OCI-LY1 (cell line): ENCODE measurements around the gene SUMO4.

Experiments
- H2AFZ ChIP-seq: fragments of 200-600 bp; sonication (generic), shearing (Covaris generic); 2 replicates; pipeline ENCODE4 v1.6.0; 2014; ENCODE audit warnings: antibody characterized with exemption, mild to moderate bottlenecking, low read length
- H3F3A ChIP-seq: fragments of 200-600 bp; sonication (generic), shearing (Covaris generic); 2 replicates; pipeline ENCODE4 v1.6.0; 2014; ENCODE audit warnings: mild to moderate bottlenecking, antibody characterized with exemption, low read length, moderate library complexity; ENCODE audit not compliant: insufficient read depth
- H3K27ac ChIP-seq: fragments of 200-600 bp; sonication (generic); 2 replicates; pipeline ENCODE4 v1.5.1; 2014; ENCODE audit warnings: low read length, mixed run types, mild to moderate bottlenecking, low read depth; ENCODE audit not compliant: poor library complexity, severe bottlenecking
- H3K27me3 ChIP-seq: fragments of 200-600 bp; sonication (generic); 2 replicates; pipeline ENCODE4 v1.6.0; 2014; ENCODE audit warnings: antibody characterized with exemption, mild to moderate bottlenecking, low read length, moderate library complexity; ENCODE audit not compliant: insufficient read depth
- H3K36me3 ChIP-seq: fragments of 200-600 bp; sonication (generic); 2 replicates; pipeline ENCODE4 v1.6.1; 2014; ENCODE audit warnings: mild to moderate bottlenecking, antibody characterized with exemption, low read length, moderate library complexity, mixed read lengths; ENCODE audit not compliant: insufficient read depth
- H3K4me1 ChIP-seq: fragments of 200-600 bp; sonication (generic); 2 replicates; pipeline ENCODE4 v1.5.1; 2014; ENCODE audit warnings: mild to moderate bottlenecking, low read length, moderate library complexity; ENCODE audit not compliant: insufficient read depth, severe bottlenecking
- H3K4me2 ChIP-seq: fragments of 200-600 bp; sonication (generic), shearing (Covaris generic); 2 replicates; pipeline ENCODE4 v1.6.1; 2014; ENCODE audit warnings: low read length
- H3K4me3 ChIP-seq: fragments of 200-600 bp; sonication (generic); 2 replicates; pipeline ENCODE4 v1.5.1; 2014; ENCODE audit warnings: low read length, low read depth, mild to moderate bottlenecking, mixed read lengths; ENCODE audit not compliant: poor library complexity, severe bottlenecking
- H3K79me2 ChIP-seq: fragments of 200-600 bp; shearing (Covaris generic); 2 replicates; pipeline ENCODE4 v1.6.1; 2016; ENCODE audit warnings: mixed run types, low read length, mixed read lengths; ENCODE audit not compliant: insufficient read depth
- H3K9ac ChIP-seq: fragments of 200-600 bp; sonication (generic), shearing (Covaris generic); 2 replicates; pipeline ENCODE4 v1.6.1; 2014; ENCODE audit warnings: mild to moderate bottlenecking, low read length, mixed read lengths
- H3K9me2 ChIP-seq: fragments of 200-600 bp; sonication (generic), shearing (Covaris generic); 2 replicates; pipeline ENCODE4 v1.6.1; 2014; ENCODE audit warnings: low read depth, mild to moderate bottlenecking, low read length, mixed read lengths
- H3K9me3 ChIP-seq: fragments of 200-600 bp; shearing (Covaris generic); 2 replicates; pipeline ENCODE4 v1.6.1; 2014; ENCODE audit warnings: low read length, mixed read lengths
- H4K20me1 ChIP-seq: fragments of 200-600 bp; sonication (generic), shearing (Covaris generic); 2 replicates; pipeline ENCODE4 v1.6.0; 2016; ENCODE audit warnings: mild to moderate bottlenecking, low read length; ENCODE audit not compliant: insufficient read depth
- EZH2 ChIP-seq: fragments of 200-600 bp; sonication (generic), shearing (Covaris generic); IDR thresholded peaks from 2 replicates; pipeline ENCODE4 v1.8.0; 2017; ENCODE audit warnings: borderline replicate concordance, mixed run types, mild to moderate bottlenecking, antibody characterized with exemption, low read length, moderate library complexity, mixed read lengths
- TF ChIP-seq, protein P1 (sequence below): fragments of 200-600 bp; sonication (generic), shearing (Covaris generic); IDR thresholded peaks from 2 replicates; pipeline ENCODE4 v1.5.1; 2017; ENCODE audit warnings: mild to moderate bottlenecking, antibody characterized with exemption, low read length, moderate library complexity, mixed read lengths

The SUMO4 gene

DNA sequence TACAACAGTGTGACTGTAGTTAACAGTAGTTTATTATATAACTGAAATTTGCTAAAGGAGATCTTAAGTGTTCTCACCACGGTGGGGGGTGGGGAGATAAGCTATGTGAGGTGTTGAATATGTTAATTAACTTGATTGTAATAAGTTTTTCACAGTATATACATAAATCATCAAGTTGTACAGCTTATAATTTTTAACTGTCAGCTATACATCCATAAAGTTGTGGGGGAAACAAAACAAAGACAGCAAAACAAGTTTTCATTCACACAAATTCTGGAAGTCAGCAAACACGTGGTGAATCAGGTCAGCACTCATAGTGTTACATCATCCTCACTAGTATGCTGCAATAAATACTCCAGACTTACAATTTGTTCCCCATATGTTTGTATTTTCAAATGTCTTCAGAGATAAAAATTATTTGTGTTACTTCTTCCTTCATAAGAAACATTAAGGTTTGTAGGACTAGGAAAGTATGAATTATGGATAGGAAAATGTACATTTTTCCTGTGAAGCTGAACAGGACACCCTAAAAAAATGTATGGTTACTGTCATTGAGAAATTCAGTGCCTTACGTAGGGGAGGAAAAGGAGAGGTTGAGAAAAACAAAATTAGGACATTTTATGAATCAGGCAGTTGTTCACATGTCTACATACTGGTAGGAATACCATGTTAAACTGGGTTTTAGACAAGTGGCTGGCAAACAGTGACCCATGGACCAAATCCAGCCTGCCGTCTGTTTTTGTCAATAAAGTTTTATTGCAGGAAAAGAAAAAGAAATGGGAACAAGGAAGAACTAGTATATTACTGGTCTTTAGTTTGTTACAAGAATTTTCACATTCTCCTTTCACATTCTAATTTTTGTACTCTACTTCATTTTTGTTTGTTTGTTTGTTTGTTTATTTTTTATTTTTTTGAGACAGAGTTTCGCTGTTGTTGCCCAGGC, 6.0 kb downstream of the SUMO4 start:
- no peak for TF ChIP-seq EZH2
- TF ChIP-seq, protein P1, sequence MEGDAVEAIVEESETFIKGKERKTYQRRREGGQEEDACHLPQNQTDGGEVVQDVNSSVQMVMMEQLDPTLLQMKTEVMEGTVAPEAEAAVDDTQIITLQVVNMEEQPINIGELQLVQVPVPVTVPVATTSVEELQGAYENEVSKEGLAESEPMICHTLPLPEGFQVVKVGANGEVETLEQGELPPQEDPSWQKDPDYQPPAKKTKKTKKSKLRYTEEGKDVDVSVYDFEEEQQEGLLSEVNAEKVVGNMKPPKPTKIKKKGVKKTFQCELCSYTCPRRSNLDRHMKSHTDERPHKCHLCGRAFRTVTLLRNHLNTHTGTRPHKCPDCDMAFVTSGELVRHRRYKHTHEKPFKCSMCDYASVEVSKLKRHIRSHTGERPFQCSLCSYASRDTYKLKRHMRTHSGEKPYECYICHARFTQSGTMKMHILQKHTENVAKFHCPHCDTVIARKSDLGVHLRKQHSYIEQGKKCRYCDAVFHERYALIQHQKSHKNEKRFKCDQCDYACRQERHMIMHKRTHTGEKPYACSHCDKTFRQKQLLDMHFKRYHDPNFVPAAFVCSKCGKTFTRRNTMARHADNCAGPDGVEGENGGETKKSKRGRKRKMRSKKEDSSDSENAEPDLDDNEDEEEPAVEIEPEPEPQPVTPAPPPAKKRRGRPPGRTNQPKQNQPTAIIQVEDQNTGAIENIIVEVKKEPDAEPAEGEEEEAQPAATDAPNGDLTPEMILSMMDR = no peak
- H3K27ac ChIP-seq = no peak overlapping the region
- no peak overlapping the region for H2AFZ ChIP-seq
- H3K4me3 ChIP-seq = no peak overlapping the region
- no peaks in the 10 kb centered on the region for H3K9me2 ChIP-seq
- no peaks in the 10 kb centered on the region for H3K4me1 ChIP-seq
- H3K9me3 ChIP-seq = no peaks in the 10 kb centered on the region
- no peaks in the 10 kb centered on the region for H3K27me3 ChIP-seq
- H3F3A ChIP-seq = peaks cover 3% of the 10 kb centered on the region; the same call in 1 of the 2 replicates
- H4K20me1 ChIP-seq = no peaks in the 10 kb centered on the region
- H3K79me2 ChIP-seq = no peaks in the 10 kb centered on the region
- H3K9ac ChIP-seq = no peak overlapping the region
- no peak overlapping the region for H3K4me2 ChIP-seq
- peaks cover 71% of the 10 kb centered on the region for H3K36me3 ChIP-seq

GRCh38 chr6:149409617-149410016, 9.6 kb downstream of the SUMO4 start:
- H4K20me1 ChIP-seq = no peaks in the 10 kb centered on the region
- H3K36me3 ChIP-seq = peaks cover 48% of the 10 kb centered on the region
- no peaks in the 10 kb centered on the region for H3K9me2 ChIP-seq
- no peak overlapping the region for H3K4me3 ChIP-seq
- H3F3A ChIP-seq = peaks cover 3% of the 10 kb centered on the region; the same call in 1 of the 2 replicates
- no peak overlapping the region for H2AFZ ChIP-seq
- H3K4me2 ChIP-seq = no peak overlapping the region
- no peak overlapping the region for H3K27ac ChIP-seq
- H3K4me1 ChIP-seq = no peaks in the 10 kb centered on the region
- H3K9ac ChIP-seq = no peak overlapping the region
- H3K79me2 ChIP-seq = no peaks in the 10 kb centered on the region
- H3K9me3 ChIP-seq = no peaks in the 10 kb centered on the region
- no peaks in the 10 kb centered on the region for H3K27me3 ChIP-seq
- no peak for TF ChIP-seq EZH2
- TF ChIP-seq, protein P1 = no peak

GRCh38 chr6:149410557-149410956, 10.5 kb downstream of the SUMO4 start:
- no peaks in the 10 kb centered on the region for H3K27me3 ChIP-seq
- no peak overlapping the region for H3K27ac ChIP-seq
- TF ChIP-seq, protein P1 = no peak
- no peak for TF ChIP-seq EZH2
- no peaks in the 10 kb centered on the region for H3K79me2 ChIP-seq
- H3K4me3 ChIP-seq = no peak overlapping the region
- H3K9me3 ChIP-seq = no peaks in the 10 kb centered on the region
- no peaks in the 10 kb centered on the region for H4K20me1 ChIP-seq
- H3F3A ChIP-seq = peaks cover 3% of the 10 kb centered on the region; the same call in 1 of the 2 replicates
- H3K4me2 ChIP-seq = no peak overlapping the region
- H2AFZ ChIP-seq = no peak overlapping the region
- H3K4me1 ChIP-seq = no peaks in the 10 kb centered on the region
- no peaks in the 10 kb centered on the region for H3K9me2 ChIP-seq
- H3K9ac ChIP-seq = no peak overlapping the region
- peaks cover 39% of the 10 kb centered on the region for H3K36me3 ChIP-seq
